ENCODE data around the gene NKX1-1.

DNA sequence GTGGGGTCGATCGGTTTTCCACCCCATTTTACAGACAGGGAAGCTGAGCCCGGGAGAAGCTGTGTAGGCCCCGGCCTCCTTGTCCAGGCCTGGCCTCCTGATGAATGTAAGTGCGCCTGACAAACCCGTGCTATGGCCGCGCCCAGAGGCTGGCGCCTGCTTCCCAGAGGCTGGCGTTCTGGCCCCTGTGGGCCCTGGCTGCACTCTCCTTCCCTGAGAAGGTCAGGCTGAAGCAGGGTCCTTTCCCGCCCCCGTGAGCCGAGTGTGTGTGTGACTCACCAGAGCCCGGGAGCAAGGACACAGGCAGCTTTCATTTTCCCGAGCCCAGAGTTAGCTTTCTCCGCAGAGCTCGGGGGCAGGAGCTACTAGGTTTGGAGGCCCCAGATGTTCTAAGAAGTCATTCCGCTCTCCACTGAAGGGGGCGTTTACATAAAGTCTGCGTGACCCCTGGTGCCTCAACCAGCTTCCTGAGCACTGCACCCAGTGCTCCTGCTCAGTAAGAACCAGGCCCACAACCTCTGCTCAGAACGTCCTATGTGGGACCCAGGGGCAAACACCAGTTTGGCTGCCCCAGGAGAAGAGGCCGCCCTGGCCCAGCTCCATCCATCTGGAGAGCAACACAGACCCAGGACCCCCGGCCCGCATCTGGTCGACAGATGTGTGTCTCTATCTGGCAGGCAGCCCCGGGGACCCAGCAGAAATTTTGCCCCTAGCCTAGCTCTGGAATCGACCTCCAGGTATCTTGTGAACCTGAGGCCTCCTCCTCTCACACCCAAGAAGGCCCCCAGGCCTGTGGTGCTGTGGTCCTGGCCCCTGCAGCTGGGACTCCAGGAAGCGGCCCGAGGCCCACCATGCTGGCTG, 45.6 kb downstream of the NKX1-1 start:
- TF ChIP-seq RAD21 (conservative IDR thresholded peaks at IDR 0.05 in 1 of 2, IDR thresholded peaks at IDR 0.05 in 1 of 2) = no peak
- no peak for TF ChIP-seq RNF2 (IDR thresholded peaks at IDR 0.05; ENCODE audit: borderline replicate concordance, low read depth)
- TF ChIP-seq, protein P1, sequence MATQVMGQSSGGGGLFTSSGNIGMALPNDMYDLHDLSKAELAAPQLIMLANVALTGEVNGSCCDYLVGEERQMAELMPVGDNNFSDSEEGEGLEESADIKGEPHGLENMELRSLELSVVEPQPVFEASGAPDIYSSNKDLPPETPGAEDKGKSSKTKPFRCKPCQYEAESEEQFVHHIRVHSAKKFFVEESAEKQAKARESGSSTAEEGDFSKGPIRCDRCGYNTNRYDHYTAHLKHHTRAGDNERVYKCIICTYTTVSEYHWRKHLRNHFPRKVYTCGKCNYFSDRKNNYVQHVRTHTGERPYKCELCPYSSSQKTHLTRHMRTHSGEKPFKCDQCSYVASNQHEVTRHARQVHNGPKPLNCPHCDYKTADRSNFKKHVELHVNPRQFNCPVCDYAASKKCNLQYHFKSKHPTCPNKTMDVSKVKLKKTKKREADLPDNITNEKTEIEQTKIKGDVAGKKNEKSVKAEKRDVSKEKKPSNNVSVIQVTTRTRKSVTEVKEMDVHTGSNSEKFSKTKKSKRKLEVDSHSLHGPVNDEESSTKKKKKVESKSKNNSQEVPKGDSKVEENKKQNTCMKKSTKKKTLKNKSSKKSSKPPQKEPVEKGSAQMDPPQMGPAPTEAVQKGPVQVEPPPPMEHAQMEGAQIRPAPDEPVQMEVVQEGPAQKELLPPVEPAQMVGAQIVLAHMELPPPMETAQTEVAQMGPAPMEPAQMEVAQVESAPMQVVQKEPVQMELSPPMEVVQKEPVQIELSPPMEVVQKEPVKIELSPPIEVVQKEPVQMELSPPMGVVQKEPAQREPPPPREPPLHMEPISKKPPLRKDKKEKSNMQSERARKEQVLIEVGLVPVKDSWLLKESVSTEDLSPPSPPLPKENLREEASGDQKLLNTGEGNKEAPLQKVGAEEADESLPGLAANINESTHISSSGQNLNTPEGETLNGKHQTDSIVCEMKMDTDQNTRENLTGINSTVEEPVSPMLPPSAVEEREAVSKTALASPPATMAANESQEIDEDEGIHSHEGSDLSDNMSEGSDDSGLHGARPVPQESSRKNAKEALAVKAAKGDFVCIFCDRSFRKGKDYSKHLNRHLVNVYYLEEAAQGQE (IDR thresholded peaks at IDR 0.05) = no peak
- TF ChIP-seq EHMT2 (IDR thresholded peaks at IDR 0.05; ENCODE audit: low read depth) = no peak
